ENCODE measurements around the gene CTXN1. TPM values are rescaled to one million over a fixed set of nuclear protein-coding genes. Genes with fewer than 3 reads are reported as not detected.

The CTXN1 gene
- total RNA-seq, 1 experiment from 2014 or later, result 71.7 TPM

- CTCF ChIA-PET, result no interaction called here
- Histone ChIP-seq H3K4me3 (ENCODE audit: low read depth, low read length, poor library complexity, severe bottlenecking) (no peak overlapping the region), H3K4me1 (ENCODE audit: insufficient read depth, low read length, poor library complexity, severe bottlenecking) (peaks cover 3% of the 10 kb centered on the region), H3K36me3 (ENCODE audit: insufficient read depth, low read length, poor library complexity, severe bottlenecking) (no peaks in the 10 kb centered on the region), H3K27ac (ENCODE audit: low read depth, low read length, poor library complexity, severe bottlenecking) (no peak overlapping the region), H3K9me3 (ENCODE audit: low read depth, low read length, poor library complexity, severe bottlenecking) (no peaks in the 10 kb centered on the region), H3K27me3 (replicated peaks; ENCODE audit: insufficient read depth, low read depth, low read length, poor library complexity) (no peaks in the 10 kb centered on the region)
- TF ChIP-seq CTCF (conservative IDR thresholded peaks at IDR 0.05; ENCODE audit: low read depth, low read length) (no peak), EZH2 (IDR thresholded peaks at IDR 0.05; ENCODE audit: borderline replicate concordance, low read depth, low read length, poor library complexity, severe bottlenecking) (no peak)
- no TSS peak for BruUV-seq (replicated peaks)
- POLR2A ChIA-PET (ENCODE audit: low non-redundant PET), result no interaction called here
- intact Hi-C loops (cut with micrococcal nuclease; ENCODE audit: unreplicated experiment), result no loop called here
- DNase-seq (ENCODE audit: low spot score), result no peak
These were observed 27.0 kb downstream of the CTXN1 start for GRCh38 chr19:7898967-7899366.

- no peaks in the 10 kb centered on the region for H3K9me3 ChIP-seq (ENCODE audit: low read depth, low read length, poor library complexity, severe bottlenecking)
- ChIA-PET CTCF (interaction anchor here (0.7 kb wide), 1 partner anchor 28 kb away, joined by 8 read pairs; no protein-coding TSS in a partner anchor), POLR2A (ENCODE audit: low non-redundant PET) (interaction anchor here (0.7 kb wide), 1 partner anchor 23 kb away, joined by 8 read pairs; the partner anchor contains the start of gene SNAPC2)
- no peaks in the 10 kb centered on the region for H3K4me1 ChIP-seq (ENCODE audit: insufficient read depth, low read length, poor library complexity, severe bottlenecking)
- no peaks in the 10 kb centered on the region for H3K27me3 ChIP-seq (replicated peaks; ENCODE audit: insufficient read depth, low read depth, low read length, poor library complexity)
- H3K36me3 ChIP-seq (ENCODE audit: insufficient read depth, low read length, poor library complexity, severe bottlenecking), result no peaks in the 10 kb centered on the region
- H3K27ac ChIP-seq (ENCODE audit: low read depth, low read length, poor library complexity, severe bottlenecking), result no peak overlapping the region
- DNase-seq (ENCODE audit: low spot score), result no peak
- TF ChIP-seq CTCF (conservative IDR thresholded peaks at IDR 0.05; ENCODE audit: low read depth, low read length) (no peak), EZH2 (IDR thresholded peaks at IDR 0.05; ENCODE audit: borderline replicate concordance, low read depth, low read length, poor library complexity, severe bottlenecking) (no peak)
- intact Hi-C loops (cut with micrococcal nuclease; ENCODE audit: unreplicated experiment), result no loop called here
- no TSS peak for BruUV-seq (replicated peaks)
- H3K4me3 ChIP-seq (ENCODE audit: low read depth, low read length, poor library complexity, severe bottlenecking), result no peak overlapping the region
These were observed 28.6 kb downstream of the CTXN1 start for GRCh38 chr19:7897292-7897691.

GRCh38 chr19:7895565-7895964 lies 30.4 kb downstream of the CTXN1 start:
- Histone ChIP-seq H3K36me3 (ENCODE audit: insufficient read depth, low read length, poor library complexity, severe bottlenecking) (no peaks in the 10 kb centered on the region), H3K9me3 (ENCODE audit: low read depth, low read length, poor library complexity, severe bottlenecking) (no peaks in the 10 kb centered on the region), H3K4me1 (ENCODE audit: insufficient read depth, low read length, poor library complexity, severe bottlenecking) (no peaks in the 10 kb centered on the region), H3K27ac (ENCODE audit: low read depth, low read length, poor library complexity, severe bottlenecking) (no peak overlapping the region), H3K27me3 (replicated peaks; ENCODE audit: insufficient read depth, low read depth, low read length, poor library complexity) (no peaks in the 10 kb centered on the region), H3K4me3 (ENCODE audit: low read depth, low read length, poor library complexity, severe bottlenecking) (no peak overlapping the region)
- no TSS peak for BruUV-seq (replicated peaks)
- ChIA-PET CTCF (no interaction called here), POLR2A (ENCODE audit: low non-redundant PET) (no interaction called here)
- intact Hi-C loops (cut with micrococcal nuclease; ENCODE audit: unreplicated experiment), result no loop called here
- no peak for DNase-seq (ENCODE audit: low spot score)
- TF ChIP-seq EZH2 (IDR thresholded peaks at IDR 0.05; ENCODE audit: borderline replicate concordance, low read depth, low read length, poor library complexity, severe bottlenecking) (no peak), CTCF (conservative IDR thresholded peaks at IDR 0.05; ENCODE audit: low read depth, low read length) (no peak)
